ENCODE data around the gene POLG. TPM values are rescaled to one million over a fixed set of nuclear protein-coding genes. Genes with fewer than 3 reads are reported as not detected.
"Not testable (repeated sequence)": the region's sequence is repeated elsewhere in the genome, so short reads cannot be mapped to it uniquely, and the experiment has no call there.

The POLG gene
- total RNA-seq, 1 experiment from 2014 or later = 83.6 TPM

DNA sequence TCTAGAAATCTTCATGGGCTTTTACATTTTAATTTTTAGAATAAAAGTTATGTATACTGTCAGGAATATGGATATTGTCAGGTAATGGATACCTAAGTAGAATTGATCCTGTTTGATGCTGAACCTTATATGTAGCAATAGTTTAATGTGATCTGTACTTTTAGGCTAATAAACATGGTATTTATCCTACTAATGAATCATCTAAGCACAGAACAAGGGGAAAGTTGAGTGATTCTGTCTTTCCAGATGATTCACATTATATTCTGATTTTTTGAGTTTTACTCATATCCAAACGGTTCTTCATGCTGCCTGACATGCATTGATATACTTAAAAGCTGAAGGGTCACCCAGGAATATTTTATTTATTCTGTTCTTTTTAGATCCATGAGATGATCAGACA is 56.3 kb downstream of the POLG start:
- intact Hi-C loops (cut with micrococcal nuclease; ENCODE audit: unreplicated experiment) = no loop called here
- H3K27ac Mint-ChIP-seq (ENCODE audit: unreplicated experiment) = no peak overlapping the region
- no peaks in the 10 kb centered on the region for H3K27me3 Mint-ChIP-seq (ENCODE audit: unreplicated experiment)
- no peak for DNase-seq
- BruUV-seq (replicated peaks) = no TSS peak
- H3K9me3 Mint-ChIP-seq (ENCODE audit: low read depth, unreplicated experiment) = no peaks in the 10 kb centered on the region
- H3K4me3 Mint-ChIP-seq (ENCODE audit: low read depth, unreplicated experiment) = no peak overlapping the region
- H3K4me1 Mint-ChIP-seq (ENCODE audit: low read depth, unreplicated experiment) = no peaks in the 10 kb centered on the region
- no peaks in the 10 kb centered on the region for H3K36me3 Mint-ChIP-seq (ENCODE audit: insufficient read depth, unreplicated experiment)
- TF ChIP-seq, protein P1, sequence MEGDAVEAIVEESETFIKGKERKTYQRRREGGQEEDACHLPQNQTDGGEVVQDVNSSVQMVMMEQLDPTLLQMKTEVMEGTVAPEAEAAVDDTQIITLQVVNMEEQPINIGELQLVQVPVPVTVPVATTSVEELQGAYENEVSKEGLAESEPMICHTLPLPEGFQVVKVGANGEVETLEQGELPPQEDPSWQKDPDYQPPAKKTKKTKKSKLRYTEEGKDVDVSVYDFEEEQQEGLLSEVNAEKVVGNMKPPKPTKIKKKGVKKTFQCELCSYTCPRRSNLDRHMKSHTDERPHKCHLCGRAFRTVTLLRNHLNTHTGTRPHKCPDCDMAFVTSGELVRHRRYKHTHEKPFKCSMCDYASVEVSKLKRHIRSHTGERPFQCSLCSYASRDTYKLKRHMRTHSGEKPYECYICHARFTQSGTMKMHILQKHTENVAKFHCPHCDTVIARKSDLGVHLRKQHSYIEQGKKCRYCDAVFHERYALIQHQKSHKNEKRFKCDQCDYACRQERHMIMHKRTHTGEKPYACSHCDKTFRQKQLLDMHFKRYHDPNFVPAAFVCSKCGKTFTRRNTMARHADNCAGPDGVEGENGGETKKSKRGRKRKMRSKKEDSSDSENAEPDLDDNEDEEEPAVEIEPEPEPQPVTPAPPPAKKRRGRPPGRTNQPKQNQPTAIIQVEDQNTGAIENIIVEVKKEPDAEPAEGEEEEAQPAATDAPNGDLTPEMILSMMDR (IDR thresholded peaks at IDR 0.05; ENCODE audit: unreplicated experiment) = no peak
- CTCF ChIA-PET = no interaction called here

DNA sequence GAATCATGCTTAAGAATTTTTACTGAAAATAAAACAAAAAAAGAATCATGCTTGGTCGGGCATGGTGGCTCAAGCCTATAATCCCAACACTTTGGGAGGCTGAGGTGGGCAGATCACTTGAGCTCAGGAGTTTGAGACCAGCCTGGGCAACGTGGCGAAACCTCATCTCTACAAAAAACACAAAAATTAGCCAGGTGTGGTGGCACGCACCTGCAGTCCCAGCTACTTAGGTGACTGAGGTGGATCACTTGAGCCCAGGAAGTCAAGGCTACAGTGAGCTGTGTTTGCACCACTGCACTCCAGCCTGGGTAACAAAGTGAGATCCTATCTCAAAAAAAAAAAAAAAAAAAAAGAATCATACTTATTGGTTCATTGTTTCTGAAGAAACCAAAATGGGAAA is 57.3 kb downstream of the POLG start:
- H3K27me3 Mint-ChIP-seq (ENCODE audit: unreplicated experiment); H3K36me3 Mint-ChIP-seq (ENCODE audit: insufficient read depth, unreplicated experiment); H3K27ac Mint-ChIP-seq (ENCODE audit: unreplicated experiment); H3K4me3 Mint-ChIP-seq (ENCODE audit: low read depth, unreplicated experiment); intact Hi-C loops (cut with micrococcal nuclease; ENCODE audit: unreplicated experiment); DNase-seq; H3K4me1 Mint-ChIP-seq (ENCODE audit: low read depth, unreplicated experiment); H3K9me3 Mint-ChIP-seq (ENCODE audit: low read depth, unreplicated experiment); BruUV-seq (replicated peaks): not testable (repeated sequence)
- CTCF ChIA-PET = interaction anchor here (0.6 to 0.7 kb wide), 3 partner anchors 48 to 118 kb away, joined by 3 to 4 read pairs (median 3); no protein-coding TSS in a partner anchor

Small RNA genes within 50 kb of the gene (microRNA-seq; reads per million reads assigned to microRNA genes)
- not detected for gene MIR6766
- 1.1 reads per million for gene MIR9-3

Other genes starting within 250 kb of the POLG start
- 300 and 353 TPM in 2 replicates for gene ABHD2, start 246.4 kb downstream of the POLG start, total RNA-seq (2022)
- not detected in 2 replicates for gene RLBP1, start 113.2 kb downstream of the POLG start, total RNA-seq (2022)
- 138 and 140 TPM in 2 replicates for gene FANCI, start 90.8 kb downstream of the POLG start, total RNA-seq (2022)
- gene RHCG, start 161.8 kb upstream of the POLG start, total RNA-seq (2022) = 0.59 and 1.1 TPM in 2 replicates
- gene TICRR, start 240.6 kb upstream of the POLG start, total RNA-seq (2022) = 41.7 and 45.2 TPM in 2 replicates